Fibroblast of skin of abdomen (primary cell): ENCODE data around the gene IDI1.
"Not testable (repeated sequence)": the region's sequence is repeated elsewhere in the genome, so short reads cannot be mapped to it uniquely, and the experiment has no call there.

ENCODE experiments used
- DNase-seq: peaks from one replicate; pipeline ENCODE4 v3.0.0-alpha.2; 2013

Gene IDI1

DNA sequence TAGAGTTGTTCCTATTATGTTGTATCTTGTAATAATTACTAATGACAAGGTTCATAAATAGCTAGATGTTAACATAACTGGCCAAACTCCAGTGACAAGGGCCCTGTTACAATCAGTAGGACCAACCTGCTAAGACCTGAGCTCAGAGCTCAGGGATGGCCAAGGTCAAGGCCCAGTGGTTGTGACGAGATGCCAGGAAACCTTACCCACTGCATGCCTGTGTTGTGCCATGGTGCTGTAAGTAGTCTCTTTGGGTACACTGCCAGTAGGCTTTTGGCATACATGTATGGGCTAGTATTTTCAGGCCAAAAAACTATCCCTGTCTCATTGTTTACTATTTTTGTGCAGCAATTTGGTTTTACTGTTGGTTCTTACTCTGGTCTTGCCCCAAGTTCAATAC, 15.3 kb downstream of the IDI1 start:
- no peak for DNase-seq

DNA sequence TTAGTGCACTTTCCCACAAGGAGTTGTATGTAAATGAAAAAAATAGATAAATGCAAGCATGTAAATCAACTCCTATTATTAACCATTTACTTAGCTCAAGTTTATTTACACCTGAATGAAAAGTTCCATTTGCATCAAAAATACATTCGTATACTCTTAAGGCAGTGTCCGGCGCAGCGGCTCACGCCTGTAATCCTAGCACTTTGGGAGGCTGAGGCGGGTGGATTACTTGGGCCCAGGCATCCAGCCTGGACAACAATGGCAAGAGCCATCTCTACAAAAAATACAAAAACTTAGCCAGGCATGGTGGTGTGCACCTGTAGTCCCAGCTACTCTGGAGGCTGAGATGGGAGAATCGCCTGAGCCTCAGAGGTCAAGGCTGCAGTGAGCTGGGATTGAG, 19.1 kb downstream of the IDI1 start:
- DNase-seq, result no peak

DNA sequence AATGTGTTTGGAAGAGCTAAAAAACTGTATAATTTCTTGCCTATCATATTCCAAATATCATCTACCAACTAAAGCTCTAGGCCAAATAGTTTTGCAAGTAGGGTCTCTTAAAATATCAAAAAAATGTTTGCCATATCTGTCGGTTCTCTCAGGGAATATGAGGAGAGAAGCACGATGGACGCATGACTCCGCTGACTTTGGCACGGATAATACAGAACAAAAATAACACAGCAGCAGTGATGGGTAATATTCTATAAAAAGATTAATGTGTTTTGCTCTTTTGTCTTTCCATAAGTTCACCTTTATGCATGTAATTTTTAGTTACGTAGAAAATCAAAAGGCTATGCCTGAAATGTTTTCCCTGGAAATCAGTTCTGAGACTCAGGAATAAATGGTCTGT, 22.3 kb downstream of the IDI1 start:
- DNase-seq, result no peak

DNA sequence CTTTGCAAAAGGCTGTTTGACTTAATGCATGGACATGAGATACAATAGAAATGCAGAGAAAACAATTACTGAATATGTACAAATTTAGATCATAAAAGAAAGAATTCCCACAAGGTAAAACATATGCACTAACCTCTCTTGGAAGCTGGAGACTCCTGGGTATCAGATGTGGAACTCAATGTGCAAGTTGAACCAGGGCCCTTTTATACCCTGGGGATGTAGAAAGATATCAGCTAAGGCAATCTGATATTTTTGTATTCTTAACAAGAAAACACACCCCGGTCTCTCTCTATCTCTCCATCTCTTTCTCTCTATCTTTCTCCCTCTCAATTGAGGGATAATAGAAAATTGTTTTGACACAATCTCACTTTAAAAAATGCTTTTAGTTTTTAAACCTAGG, 23.2 kb downstream of the IDI1 start, which contains the start of gene IDI2:
Gene IDI2, minus strand, starts transcription at position 177 of the 400 bp plus-strand sequence. CDS start 1,136 bp downstream, outside the sequence.
- no peak for DNase-seq

DNA sequence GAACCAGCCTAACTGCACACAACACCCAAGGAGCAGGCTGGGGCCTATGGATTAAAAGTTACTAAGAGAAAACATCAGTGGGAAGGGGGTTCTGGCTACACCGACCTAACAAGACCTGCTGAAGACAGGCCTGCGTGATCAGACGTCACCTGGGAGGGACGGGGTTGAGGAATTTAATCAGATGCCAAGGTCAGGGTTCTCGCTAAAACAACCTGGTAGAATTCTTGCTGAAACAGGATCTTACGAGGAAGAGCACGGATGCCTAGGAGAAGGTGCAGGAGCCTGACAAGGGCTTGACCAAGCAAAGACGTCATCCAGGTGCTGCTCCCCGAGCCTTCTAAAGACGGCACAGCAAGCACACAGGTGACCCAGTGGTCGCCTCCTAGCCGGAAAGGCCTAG, 24.8 kb downstream of the IDI1 start:
- DNase-seq, result no peak

DNA sequence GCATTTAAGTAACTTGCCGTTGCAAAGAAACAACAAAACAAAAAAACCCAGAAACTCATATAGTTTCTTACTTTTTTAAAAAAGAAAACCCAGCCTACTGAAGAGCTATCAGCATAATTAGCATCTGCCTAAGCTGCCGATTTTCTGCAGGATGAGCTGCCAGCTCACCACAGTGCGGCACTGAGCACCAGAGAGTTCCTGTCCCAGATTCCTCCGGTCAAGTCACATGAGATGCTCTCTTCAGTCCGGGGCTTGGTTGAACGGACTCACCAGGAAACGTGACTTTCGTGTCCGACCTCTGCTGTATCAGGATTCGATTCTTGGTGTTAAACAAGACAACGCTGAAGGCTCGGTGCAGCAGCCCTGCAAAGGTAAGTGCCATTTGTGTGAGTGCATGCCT, 26.5 kb downstream of the IDI1 start:
- no peak for DNase-seq

DNA sequence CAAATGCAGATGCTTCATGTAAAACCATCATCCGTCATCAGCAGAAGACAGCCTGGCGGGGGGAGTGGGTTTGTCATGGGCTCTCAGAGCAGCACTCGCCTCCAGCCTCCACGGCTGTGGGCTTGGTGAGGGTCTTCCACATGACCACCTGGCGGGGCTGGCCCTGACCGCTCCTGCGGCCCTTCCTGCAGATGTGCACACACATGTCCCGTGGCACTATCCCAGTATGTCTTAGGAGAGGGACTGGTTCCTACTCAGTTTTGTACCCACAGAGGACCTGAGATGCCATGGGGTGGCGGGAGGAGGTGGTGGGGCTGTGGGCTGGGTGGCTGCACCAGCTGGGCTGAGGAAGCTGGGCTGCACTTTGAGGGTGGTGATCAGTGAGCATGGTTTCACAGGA, 28.0 kb downstream of the IDI1 start:
- no peak for DNase-seq

DNA sequence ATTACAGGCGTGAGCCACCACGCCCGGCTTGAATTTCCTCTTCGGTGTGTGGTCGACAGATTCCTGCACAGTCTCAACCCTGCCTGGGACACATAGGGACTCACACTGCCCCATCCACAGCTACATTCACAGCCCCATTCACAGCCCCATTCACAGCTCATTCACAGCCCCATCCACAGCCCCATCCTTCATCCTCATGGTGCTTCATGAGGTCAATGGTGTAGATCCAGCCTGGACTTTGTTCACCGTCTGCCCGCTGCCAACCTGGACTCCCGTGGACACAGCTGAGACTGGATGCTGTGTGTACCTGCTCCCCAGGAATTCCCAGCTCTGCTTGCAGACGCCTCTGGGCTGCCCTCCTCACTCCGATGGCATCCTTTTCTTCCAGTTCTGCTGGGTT, 28.5 kb downstream of the IDI1 start:
- DNase-seq, result no peak

DNA sequence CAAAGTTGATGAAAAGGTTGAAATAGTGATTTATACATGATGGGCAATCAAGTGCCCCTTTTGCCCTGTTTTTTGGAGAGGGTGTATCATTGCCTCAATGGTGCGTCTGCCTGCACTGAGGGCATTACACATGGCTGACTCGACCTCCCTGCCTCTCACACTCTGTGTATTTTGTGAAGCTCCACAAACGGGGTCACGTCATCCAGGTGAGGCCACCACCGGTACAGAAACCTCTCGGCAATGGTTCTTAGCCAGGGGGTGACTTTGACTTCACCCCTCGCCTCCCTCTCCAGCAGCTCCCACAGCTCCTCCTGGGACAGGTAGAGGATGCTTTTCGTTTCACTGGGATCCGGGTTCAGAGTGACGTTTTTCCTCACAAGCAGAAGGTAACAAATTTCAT, 29.6 kb downstream of the IDI1 start:
- DNase-seq, result no peak

DNA sequence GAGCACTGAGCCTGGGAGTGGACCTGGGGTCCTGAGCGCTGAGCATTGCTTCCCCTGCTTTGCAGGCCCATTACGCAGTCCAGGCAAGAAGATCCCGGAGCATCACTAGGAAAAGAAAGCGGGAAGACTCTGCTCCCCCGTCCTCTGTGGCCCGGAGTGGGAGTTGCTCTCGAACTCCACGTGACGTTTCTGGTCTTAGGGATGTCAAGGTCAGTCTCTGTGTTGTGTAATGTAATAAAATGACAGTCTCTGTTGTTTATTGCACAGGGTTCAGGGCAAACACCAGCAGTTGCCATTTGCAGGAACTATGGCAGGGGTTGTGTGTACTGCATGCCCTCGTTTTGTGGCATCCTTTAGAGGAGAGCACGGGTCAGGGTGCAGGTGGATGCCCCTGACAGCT, 33.2 kb downstream of the IDI1 start:
- no peak for DNase-seq

DNA sequence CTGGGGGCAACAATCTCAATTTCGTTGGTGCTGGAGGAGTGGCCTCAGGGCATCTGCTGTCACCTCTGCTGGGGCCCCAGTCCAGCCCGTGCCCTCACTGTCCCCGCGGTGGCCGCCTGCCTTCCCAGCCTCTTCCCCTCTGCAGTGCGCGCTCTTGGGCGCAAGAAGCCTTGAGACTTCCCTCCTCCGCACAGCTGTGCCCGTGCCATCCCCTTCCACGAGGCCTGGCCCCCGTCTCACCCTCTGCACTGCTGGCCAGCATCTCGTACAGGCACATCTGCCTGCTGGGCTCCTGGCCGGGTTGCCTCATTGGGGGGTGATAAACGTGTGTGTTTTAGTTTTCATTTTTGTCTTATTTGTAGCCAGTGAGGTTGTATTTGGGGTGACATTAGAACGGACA, 37.2 kb downstream of the IDI1 start:
- DNase-seq, result no peak

DNA sequence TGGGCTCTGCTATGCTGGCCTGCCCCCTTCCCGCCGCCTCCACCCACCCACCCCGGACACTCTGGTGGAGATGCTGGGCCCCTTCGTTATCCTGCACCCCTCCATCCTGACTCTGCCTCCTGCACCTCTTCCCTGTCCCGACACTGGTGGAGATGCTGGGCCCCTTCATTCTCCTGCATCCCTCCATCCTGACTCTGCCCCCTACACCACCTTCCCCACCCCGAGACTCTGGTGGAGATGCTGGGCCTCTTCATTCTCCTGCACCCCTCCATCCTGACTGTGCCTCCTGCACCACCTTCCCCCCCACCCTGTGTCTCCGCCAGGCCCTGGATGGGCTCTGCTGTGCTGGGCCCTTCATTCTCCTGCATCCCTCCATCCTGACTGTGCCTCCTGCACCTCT, 38.2 kb downstream of the IDI1 start:
- DNase-seq, result no peak

DNA sequence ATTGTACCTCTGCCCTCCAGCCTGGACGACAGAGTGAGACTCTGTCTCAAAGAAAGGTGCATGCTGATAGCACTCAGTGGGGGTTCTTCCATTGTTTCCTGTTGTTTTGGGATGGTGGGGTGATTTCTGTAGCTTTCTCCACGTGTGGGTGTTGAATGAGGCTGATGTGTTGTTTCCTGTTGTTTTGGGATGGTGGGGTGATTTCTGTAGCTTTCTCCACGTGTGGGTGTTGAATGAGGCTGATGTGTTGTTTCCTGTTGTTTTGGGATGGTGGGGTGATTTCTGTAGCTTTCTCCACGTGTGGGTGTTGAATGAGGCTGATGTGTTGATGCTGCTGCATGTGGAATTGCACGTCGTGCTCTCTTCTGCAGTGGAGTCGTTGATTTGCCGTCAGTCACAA, 39.0 kb downstream of the IDI1 start:
- DNase-seq, result not testable (repeated sequence)

DNA sequence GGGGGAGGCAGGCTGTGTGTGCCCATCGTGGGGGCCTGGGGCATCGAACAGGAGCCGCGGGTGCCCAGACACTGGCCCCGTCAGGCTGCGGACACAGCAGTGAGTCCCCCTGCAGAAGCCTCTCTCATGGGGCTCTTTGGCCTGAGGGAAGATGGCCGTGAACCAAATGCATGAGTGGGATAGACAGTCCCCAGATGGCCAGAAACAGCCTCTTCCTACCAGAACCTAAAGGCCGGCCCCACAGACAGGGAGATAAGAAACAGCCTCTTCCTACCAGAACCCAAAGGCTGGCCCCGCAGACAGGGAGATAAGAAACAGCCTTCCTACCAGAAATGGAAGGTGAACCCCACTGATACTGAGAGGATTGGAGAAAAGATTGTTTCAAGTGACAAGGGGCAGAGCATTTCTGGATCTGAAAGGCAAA, 39.8 kb downstream of the IDI1 start:
- no peak for DNase-seq

DNA sequence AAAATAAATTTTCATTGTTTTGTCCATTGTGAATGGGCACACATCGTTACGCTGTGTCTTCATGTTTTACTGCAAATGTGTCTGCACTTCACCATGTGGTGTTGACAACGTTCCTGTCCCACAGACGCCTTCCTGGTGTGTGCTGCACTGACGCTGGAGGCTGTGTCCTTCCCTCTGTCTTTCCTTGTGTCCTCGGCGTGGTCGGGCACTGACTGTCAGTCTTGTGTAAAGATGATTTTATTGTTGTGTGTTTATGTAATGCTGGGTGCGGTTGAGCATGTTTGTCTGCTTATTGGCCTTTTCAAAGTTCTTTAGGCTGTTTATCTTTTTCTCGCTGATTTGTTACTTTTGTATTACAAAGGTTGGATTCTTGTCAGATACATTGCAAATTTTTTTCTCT, 41.3 kb downstream of the IDI1 start:
- DNase-seq, result no peak

DNA sequence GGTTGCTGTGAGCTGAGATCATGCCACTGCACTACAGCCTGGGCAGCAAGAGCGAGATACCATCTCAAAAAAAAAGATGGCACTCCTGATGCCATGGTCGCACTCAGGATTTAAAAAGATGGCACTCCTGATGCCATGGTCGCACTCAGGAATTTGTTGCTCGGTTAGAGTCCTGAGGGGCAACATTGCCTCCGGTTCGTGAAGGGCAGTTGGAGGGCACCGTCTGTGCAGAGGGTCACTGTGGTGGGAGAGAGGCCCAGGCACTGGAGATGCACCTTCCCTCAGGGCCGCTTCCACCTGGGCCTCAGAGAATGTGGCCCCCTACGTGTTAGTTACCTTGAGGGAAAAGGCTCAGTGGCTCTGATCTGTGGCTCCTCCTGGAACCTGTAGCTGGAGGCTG, 42.3 kb downstream of the IDI1 start:
- DNase-seq, result no peak

DNA sequence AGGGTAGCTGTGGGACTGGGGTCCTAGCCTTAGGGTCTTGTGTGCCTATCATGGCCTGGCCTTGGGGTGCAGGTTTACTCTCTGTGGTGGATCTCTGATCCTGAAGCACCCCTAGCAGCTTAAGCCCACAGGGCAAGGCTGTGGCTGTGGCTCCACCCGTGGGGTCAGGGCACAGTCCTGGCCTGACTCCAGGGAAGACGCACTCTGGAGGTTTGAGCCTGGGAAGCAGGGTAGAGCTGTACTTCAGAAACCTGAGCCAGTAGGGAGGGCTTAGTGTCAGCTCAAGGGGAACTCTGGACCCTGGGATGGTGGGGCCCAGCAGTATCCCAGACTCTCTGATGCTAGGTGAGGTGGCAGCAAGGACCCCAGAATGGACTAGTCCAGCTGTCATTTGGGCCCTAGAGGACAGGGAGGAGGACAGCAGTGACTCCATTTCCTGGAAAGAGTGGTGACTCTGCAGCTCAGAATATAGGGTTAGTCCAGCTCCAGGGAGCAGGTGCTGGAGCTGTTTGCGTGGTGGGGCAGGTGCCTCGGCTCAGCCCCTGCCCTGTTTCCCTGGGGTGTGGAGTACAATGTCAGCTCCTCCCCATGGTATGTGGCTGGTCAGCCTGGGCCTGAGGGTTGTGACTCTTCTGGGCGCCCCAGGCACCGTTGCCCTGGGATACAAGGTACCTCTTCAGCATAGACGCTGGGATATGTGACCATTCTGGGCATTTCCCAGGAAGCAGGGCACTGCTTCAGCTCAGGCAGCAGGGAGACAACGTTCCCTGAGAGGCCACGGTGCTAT, 44.8 kb downstream of the IDI1 start:
- DNase-seq, result no peak

DNA sequence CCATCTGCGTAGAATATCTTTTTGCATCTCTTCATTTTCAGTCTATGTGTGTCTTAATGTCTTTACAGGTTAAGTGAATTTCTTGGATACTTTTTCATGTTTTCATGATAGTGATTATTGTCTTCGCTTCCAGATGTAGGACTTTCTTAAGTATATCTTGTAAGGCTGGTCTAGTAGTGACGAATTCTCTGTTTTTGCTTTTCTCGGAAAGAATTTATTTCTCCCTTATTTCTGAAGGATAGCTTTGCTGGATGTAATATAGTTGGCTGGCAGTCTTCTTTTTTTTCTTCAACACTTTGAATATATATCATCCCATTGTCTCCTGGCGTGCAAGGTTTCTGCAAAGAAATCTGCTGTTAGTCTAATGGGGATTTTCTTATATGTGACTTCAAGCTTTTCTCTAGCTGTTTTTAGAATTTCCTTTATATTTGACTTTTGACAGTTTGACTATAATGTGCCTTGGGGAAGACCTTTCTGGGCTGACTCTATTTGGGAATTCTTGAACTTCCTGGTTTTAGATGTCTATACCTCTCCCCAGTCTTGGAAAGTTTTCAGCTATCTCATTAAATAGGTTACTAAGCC, 46.4 kb downstream of the IDI1 start:
- no peak for DNase-seq

DNA sequence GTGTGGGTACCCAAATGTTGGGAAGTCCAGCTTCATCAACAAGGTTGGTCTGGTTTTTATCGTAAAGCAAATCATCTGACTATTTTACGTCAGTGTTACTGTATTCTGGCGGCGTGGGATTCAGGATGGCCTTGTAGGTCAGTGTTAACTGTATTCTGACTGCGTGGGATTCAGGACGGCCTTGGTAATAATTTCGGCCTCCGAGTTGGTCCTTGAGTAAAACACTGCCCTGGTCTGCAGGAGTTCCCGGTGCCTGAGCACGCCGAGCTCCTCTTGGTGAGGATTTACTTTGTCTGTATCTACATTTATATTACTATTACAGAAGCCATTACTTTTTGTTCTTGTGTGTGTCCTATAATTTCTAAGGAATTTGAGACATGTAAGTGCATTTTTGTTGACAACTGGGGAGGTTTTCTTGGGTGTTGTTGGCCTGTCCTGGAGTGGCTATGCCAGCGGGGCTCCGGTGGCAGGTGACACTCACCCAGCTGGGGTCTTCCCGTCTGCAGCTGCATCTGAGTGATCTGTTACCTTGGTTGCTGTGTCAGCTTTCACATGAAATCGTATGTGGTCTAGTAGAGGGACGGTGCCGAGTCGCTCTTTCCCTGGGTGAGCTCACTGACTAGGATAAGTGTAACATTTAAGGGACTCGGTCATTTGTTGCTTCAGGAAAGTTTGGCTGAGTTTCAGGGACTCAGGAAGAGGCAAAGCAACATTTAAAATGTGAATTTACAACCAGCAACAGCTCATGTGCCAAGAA, 51.5 kb downstream of the IDI1 start:
- no peak for DNase-seq

DNA sequence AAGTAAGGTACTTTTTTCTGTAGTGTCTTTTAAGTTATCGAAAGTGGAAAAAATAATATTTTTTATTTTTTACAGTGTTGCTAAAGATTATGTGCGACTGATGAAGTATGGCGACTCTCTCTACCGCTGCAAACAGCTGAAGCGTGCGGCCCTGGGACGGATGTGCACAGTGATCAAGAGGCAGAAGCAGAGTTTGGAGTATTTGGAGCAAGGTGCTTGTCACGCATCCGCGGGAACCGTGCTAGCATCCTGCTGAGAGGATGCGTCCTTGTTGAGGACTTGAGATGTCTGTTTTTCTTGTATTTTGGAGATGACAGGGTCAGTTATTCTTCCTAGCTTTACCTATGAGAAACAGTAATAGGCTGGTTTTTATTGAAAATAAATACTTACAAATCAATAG, 52.9 kb downstream of the IDI1 start:
- no peak for DNase-seq

DNA sequence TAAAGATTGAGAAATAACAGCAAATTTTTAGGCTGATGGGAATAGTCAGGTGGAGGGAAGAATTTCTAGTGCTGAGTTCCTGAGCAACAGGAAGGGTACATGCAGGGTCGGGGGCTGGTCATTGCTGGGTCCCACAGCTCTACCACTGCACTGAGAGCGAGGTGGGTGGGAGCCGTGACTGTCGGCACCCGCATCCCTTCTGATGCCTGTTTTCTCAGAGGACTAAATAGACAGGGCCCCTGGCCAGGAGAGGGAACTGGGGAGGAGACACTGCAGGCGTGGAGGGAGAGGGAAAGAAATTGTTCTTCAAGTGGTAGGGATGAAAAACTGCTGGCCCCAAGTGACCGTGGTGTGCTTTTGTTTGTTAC, 53.4 kb downstream of the IDI1 start:
- no peak for DNase-seq

DNA sequence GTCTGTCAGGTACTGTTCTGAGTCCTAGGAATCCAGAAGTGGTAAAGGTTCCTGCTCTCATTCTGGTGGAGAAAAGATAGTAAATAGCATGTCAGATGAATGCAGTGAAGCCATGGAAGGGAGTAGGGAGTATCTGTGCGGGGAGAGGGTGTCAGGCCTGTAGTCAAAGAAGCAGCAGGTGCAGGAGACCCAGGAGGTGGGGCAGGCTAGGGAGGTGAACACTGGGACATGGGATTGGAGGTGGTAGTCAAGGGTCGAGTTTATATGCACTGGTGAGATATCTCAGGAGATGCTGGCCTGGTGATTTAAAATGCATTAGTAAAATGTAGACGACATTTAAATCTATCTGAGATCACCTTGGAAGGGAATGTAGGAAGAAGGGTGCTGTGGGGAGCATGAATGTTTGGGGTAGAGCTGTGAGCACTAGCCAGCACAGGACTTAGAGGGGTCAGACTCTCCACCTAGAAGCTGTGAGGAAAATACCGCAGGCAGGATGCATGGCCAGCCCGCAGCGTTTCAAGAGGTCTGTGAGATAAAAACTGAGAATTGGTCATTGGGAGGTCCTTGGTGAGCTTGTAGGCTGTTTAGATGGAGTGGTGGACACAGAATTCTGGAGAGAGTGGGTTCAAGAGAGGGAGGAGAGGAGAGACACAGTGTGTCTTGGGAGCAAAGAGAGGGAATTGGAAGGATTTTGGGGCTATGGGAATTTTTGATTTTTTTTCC, 53.9 kb downstream of the IDI1 start:
- no peak for DNase-seq

DNA sequence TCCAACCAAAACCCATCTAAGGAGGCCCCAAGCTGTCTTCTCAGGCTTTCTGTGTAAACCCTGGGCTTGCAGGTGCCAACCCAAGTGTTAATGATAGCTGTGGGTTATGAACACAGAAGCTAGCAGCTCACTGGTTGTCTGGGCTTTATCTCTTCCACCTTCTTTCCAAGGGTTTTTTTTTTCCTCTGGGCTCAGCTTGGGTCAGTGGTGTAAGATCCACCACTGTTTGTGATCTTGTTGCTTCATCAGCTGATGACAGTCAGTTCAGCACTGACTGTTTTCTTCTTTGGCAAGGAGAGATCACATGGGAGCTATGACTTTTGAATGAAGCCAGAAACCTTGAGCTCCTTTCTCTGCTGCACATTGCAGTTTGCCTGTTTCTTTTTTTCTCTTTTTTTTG, 56.0 kb downstream of the IDI1 start:
- no peak for DNase-seq
